ENCODE measurements around the gene AHRR. TPM values are rescaled to one million over a fixed set of nuclear protein-coding genes. Genes with fewer than 3 reads are reported as not detected.

AHRR gene
- total and polyA plus RNA-seq, 2 of the 4 experiments (the other 2 are of a cell fraction): 15.6 to 37.1 TPM

DNA sequence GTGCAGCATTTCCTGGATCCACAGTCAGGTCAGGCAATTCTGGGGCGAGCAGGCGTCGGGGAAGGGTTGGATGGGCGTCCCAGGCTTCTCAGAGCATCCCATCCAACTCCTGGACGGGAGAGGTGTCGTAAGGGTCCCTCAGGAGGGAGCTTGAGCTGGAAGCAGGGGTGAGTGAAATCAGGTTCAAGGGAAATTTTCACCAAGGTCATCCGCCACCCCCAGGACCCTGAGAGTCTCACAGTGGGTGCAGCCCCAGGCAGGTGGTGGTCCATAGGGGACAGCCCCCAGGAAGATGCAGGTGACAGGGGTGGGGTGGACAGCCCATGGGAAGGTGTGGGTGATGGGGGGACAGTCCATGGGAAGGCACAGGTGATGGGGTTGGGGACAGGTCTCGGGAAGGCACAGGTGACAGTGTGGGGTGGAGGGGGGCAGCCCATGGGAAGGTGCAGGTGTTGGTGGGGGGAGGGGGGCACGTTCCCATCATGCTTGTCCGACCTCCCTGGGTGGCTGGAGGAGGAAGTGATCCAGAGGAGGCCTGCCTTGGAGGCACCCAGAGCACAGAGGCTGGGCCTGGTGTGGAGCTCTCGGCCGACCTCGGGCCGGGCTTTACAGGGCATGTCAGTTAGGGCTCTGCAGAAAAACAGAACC, 48.9 kb downstream of the AHRR start:
- peaks cover 48% of the 10 kb centered on the region for H3K4me1 ChIP-seq (ENCODE audit: control insufficient read depth, insufficient read depth, low read length)
- H3K9ac ChIP-seq (ENCODE audit: low read depth, low read length): no peak overlapping the region
- H2AK5ac ChIP-seq (ENCODE audit: low read depth, low read length): peak overlapping the region; percentile 78
- intact Hi-C loops (cut with micrococcal nuclease): no loop called here
- H2BK15ac ChIP-seq (ENCODE audit: low read depth, low read length): peak overlapping the region; percentile 63; the same call in 1 of the 3 replicates
- no peak for TF ChIP-seq CHD1 (IDR thresholded peaks at IDR 0.05; ENCODE audit: low read depth, low read length)
- TF ChIP-seq, protein P1, sequence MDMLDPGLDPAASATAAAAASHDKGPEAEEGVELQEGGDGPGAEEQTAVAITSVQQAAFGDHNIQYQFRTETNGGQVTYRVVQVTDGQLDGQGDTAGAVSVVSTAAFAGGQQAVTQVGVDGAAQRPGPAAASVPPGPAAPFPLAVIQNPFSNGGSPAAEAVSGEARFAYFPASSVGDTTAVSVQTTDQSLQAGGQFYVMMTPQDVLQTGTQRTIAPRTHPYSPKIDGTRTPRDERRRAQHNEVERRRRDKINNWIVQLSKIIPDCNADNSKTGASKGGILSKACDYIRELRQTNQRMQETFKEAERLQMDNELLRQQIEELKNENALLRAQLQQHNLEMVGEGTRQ (IDR thresholded peaks at IDR 0.05; ENCODE audit: low read depth, low read length): no peak
- no peak for TF ChIP-seq FOS (IDR thresholded peaks at IDR 0.05; ENCODE audit: low read depth, low read length)
- no peak for TF ChIP-seq SMC3 (IDR thresholded peaks at IDR 0.05; ENCODE audit: low read depth, low read length)
- TF ChIP-seq MAFK (IDR thresholded peaks at IDR 0.05; ENCODE audit: low read depth, low read length): no peak
- TF ChIP-seq CEBPB (IDR thresholded peaks at IDR 0.05; ENCODE audit: low read depth, low read length): no peak
- TF ChIP-seq RCOR1 (IDR thresholded peaks at IDR 0.05; ENCODE audit: insufficient replicate concordance, low read length): no peak
- TF ChIP-seq BHLHE40 (IDR thresholded peaks at IDR 0.05; ENCODE audit: low read depth, low read length): no peak
- no peak for TF ChIP-seq POLR2A (IDR thresholded peaks at IDR 0.05; ENCODE audit: low read depth, low read length)
- TF ChIP-seq, protein P2, sequence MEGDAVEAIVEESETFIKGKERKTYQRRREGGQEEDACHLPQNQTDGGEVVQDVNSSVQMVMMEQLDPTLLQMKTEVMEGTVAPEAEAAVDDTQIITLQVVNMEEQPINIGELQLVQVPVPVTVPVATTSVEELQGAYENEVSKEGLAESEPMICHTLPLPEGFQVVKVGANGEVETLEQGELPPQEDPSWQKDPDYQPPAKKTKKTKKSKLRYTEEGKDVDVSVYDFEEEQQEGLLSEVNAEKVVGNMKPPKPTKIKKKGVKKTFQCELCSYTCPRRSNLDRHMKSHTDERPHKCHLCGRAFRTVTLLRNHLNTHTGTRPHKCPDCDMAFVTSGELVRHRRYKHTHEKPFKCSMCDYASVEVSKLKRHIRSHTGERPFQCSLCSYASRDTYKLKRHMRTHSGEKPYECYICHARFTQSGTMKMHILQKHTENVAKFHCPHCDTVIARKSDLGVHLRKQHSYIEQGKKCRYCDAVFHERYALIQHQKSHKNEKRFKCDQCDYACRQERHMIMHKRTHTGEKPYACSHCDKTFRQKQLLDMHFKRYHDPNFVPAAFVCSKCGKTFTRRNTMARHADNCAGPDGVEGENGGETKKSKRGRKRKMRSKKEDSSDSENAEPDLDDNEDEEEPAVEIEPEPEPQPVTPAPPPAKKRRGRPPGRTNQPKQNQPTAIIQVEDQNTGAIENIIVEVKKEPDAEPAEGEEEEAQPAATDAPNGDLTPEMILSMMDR (conservative IDR thresholded peaks at IDR 0.05; ENCODE audit: low read depth, low read length): no peak
- no peak for TF ChIP-seq MXI1 (IDR thresholded peaks at IDR 0.05; ENCODE audit: borderline replicate concordance, low read depth, low read length)
- TF ChIP-seq, protein P3, sequence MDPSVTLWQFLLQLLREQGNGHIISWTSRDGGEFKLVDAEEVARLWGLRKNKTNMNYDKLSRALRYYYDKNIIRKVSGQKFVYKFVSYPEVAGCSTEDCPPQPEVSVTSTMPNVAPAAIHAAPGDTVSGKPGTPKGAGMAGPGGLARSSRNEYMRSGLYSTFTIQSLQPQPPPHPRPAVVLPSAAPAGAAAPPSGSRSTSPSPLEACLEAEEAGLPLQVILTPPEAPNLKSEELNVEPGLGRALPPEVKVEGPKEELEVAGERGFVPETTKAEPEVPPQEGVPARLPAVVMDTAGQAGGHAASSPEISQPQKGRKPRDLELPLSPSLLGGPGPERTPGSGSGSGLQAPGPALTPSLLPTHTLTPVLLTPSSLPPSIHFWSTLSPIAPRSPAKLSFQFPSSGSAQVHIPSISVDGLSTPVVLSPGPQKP (IDR thresholded peaks at IDR 0.05; ENCODE audit: borderline replicate concordance, low read depth, low read length): no peak
- no peak for TF ChIP-seq RAD21 (IDR thresholded peaks at IDR 0.05; ENCODE audit: low read length)
- no peak for TF ChIP-seq NFE2L2 (IDR thresholded peaks at IDR 0.05; ENCODE audit: low read depth, low read length)
- no peak for TF ChIP-seq MAZ (IDR thresholded peaks at IDR 0.05; ENCODE audit: borderline replicate concordance, low read depth, low read length)
- no peak for DNase-seq
- H2AFZ ChIP-seq (replicated peaks; ENCODE audit: low read length, poor library complexity): no peak overlapping the region
- peaks cover 9% of the 10 kb centered on the region; the same call in 1 of the 2 replicates for H4K20me1 ChIP-seq (ENCODE audit: insufficient read depth, low read length)
- peaks cover 29% of the 10 kb centered on the region for H3K9me1 ChIP-seq (ENCODE audit: insufficient read depth, low read length)
- no peak overlapping the region for H4K5ac ChIP-seq (ENCODE audit: low read depth, low read length)
- H3K14ac ChIP-seq (replicated peaks; ENCODE audit: low read depth, low read length): no peak overlapping the region
- peak overlapping the region; percentile 81 for H2BK20ac ChIP-seq (ENCODE audit: low read depth, low read length)
- dilution Hi-C loops (cut with HindIII; ENCODE audit: low sequenced_read_pairs, unreplicated experiment): no loop called here
- in situ Hi-C loops (cut with MboI; ENCODE audit: low sequenced_read_pairs): no loop called here
- 100% methylated on average over 5 of the region's 14 CpGs; no CpG with 5 or more reads in 1 of the 2 experiments for WGBS, 2 experiments (ENCODE audit: extremely low coverage in 2 of 2, insufficient read length in 1 of 2)
- H3K9me3 ChIP-seq (ENCODE audit: control insufficient read depth, insufficient read depth, low read length): 0 out of 2 replicates have a peak, but pooled peaks cover 2% of the 10 kb centered on the region
- H4K8ac ChIP-seq (ENCODE audit: low read depth in 2 of 2, low read length in 2 of 2): peak overlapping the region in 1 of 2 experiments; percentile 71; a peak in 3 of 4 replicates
- H4K91ac ChIP-seq (ENCODE audit: insufficient read depth, low read depth, low read length): peak overlapping the region; percentile 100
- no TSS peak for BruUV-seq (replicated peaks)
- peaks cover 34% of the 10 kb centered on the region for H3K36me3 ChIP-seq (ENCODE audit: control insufficient read depth, insufficient read depth, low read length)
- peak overlapping the region; percentile 100 for H2BK120ac ChIP-seq (ENCODE audit: low read depth, low read length)
- peak overlapping the region; percentile 23 for H2BK5ac ChIP-seq (ENCODE audit: low read depth, low read length, poor library complexity, severe bottlenecking)
- POLR2A ChIA-PET (ENCODE audit: unreplicated experiment): no interaction called here
- H3K23ac ChIP-seq (ENCODE audit: low read depth, low read length): no peak overlapping the region
- no peaks in the 10 kb centered on the region for H3K27me3 ChIP-seq (ENCODE audit: control insufficient read depth, insufficient read depth, low read length)
- CTCF ChIA-PET: no interaction called here
- peak overlapping the region; percentile 12 for H2AK9ac ChIP-seq (replicated peaks; ENCODE audit: low read depth, low read length, poor library complexity)
- no peak overlapping the region for H3K56ac ChIP-seq (ENCODE audit: extremely low read depth, insufficient read depth, low read length)
- peaks cover 43 to 84% of the 10 kb centered on the region in 2 experiments for H3K79me1 ChIP-seq (ENCODE audit: low read depth in 1 of 2, low read length in 2 of 2)
- no peak overlapping the region for H3K4me3 ChIP-seq (ENCODE audit: insufficient read depth, low read depth, low read length)
- H3K18ac ChIP-seq (ENCODE audit: low read depth, low read length): no peak overlapping the region
- no peak for ATAC-seq (ENCODE audit: low read depth)
- H3K4me2 ChIP-seq (ENCODE audit: low read depth, low read length): no peak overlapping the region
- H3K27ac ChIP-seq (ENCODE audit: insufficient read depth, low read length): peak overlapping the region; percentile 34
- H3K4ac ChIP-seq (ENCODE audit: low read depth, low read length): peak overlapping the region; percentile 95
